ES-I3 (cell line): ENCODE data around the gene INO80B.
"Not testable (repeated sequence)": the region's sequence is repeated elsewhere in the genome, so short reads cannot be mapped to it uniquely, and the experiment has no call there.

Experiments used
- H3K36me3 ChIP-seq: 2 replicates; pipeline ENCODE4 v1.6.1; 2013; ENCODE audit warnings: mild to moderate bottlenecking, low read length, control low read depth, moderate library complexity; ENCODE audit not compliant: insufficient read depth
- H3K4me1 ChIP-seq: 2 replicates; pipeline ENCODE4 v1.6.1; 2013; ENCODE audit warnings: mild to moderate bottlenecking, control low read depth, low read length; ENCODE audit not compliant: insufficient read depth
- H3K9ac ChIP-seq: 2 replicates; pipeline ENCODE4 v1.6.1; 2013; ENCODE audit warnings: low read depth, mild to moderate bottlenecking, low read length, moderate library complexity
- H3K9me3 ChIP-seq: 2 replicates; pipeline ENCODE4 v1.6.1; 2013; ENCODE audit warnings: mild to moderate bottlenecking, low read length, moderate library complexity; ENCODE audit not compliant: control insufficient read depth, insufficient read depth

INO80B gene

GRCh38 chr2:74436848-74437695, 17.8 kb upstream of the INO80B start:
- H3K9me3 ChIP-seq, result no peaks in the 10 kb centered on the region
- H3K36me3 ChIP-seq, result 0 out of 2 replicates have a peak, but pooled peaks cover under 1% of the 10 kb centered on the region
- peak overlapping the region; percentile 14; the same call in 1 of the 2 replicates for H3K9ac ChIP-seq
- peaks cover 31% of the 10 kb centered on the region for H3K4me1 ChIP-seq

- no peak overlapping the region for H3K9ac ChIP-seq
- H3K9me3 ChIP-seq, result no peaks in the 10 kb centered on the region
- H3K36me3 ChIP-seq, result no peaks in the 10 kb centered on the region
- peaks cover 31% of the 10 kb centered on the region for H3K4me1 ChIP-seq
These were observed 16.6 kb upstream of the INO80B start for GRCh38 chr2:74438248-74438647.

GRCh38 chr2:74439373-74439772, 15.5 kb upstream of the INO80B start:
- Histone ChIP-seq H3K4me1 (peaks cover 36% of the 10 kb centered on the region), H3K9ac (peak overlapping the region; percentile 73), H3K36me3 (no peaks in the 10 kb centered on the region), H3K9me3 (no peaks in the 10 kb centered on the region)

- Histone ChIP-seq H3K36me3 (no peaks in the 10 kb centered on the region), H3K9ac (peak overlapping the region; percentile 73), H3K9me3 (no peaks in the 10 kb centered on the region), H3K4me1 (peaks cover 41% of the 10 kb centered on the region)
These were observed 15.0 kb upstream of the INO80B start for GRCh38 chr2:74439803-74440377.

GRCh38 chr2:74440378-74441169, 14.3 kb upstream of the INO80B start:
- peaks cover 41% of the 10 kb centered on the region for H3K4me1 ChIP-seq
- H3K36me3 ChIP-seq, result no peaks in the 10 kb centered on the region
- H3K9ac ChIP-seq, result peak overlapping the region; percentile 73
- no peaks in the 10 kb centered on the region for H3K9me3 ChIP-seq

- H3K36me3 ChIP-seq, result no peaks in the 10 kb centered on the region
- H3K9ac ChIP-seq, result peak overlapping the region; percentile 73
- H3K9me3 ChIP-seq, result no peaks in the 10 kb centered on the region
- peaks cover 41% of the 10 kb centered on the region for H3K4me1 ChIP-seq
These were observed 13.7 kb upstream of the INO80B start for GRCh38 chr2:74441170-74441689.

- H3K9me3 ChIP-seq, result no peaks in the 10 kb centered on the region
- peak within 1 kb of the TSS; percentile 73 for H3K9ac ChIP-seq
- H3K4me1 ChIP-seq, result peaks cover 39% of the 10 kb centered on the region
- no peaks in the 10 kb centered on the region for H3K36me3 ChIP-seq
These were observed 13.0 kb upstream of the INO80B start, which contains the start of gene RTKN for GRCh38 chr2:74441690-74442482. TSS of gene RTKN (minus strand) at chr2:74441937. CDS start at chr2:74441816, 121 bp downstream.

- Histone ChIP-seq H3K4me1 (peaks cover 31% of the 10 kb centered on the region), H3K9ac (peak overlapping the region; percentile 73)
- not testable (repeated sequence) for H3K36me3 ChIP-seq, H3K9me3 ChIP-seq
These were observed 12.2 kb upstream of the INO80B start for GRCh38 chr2:74442483-74443297.

GRCh38 chr2:74444498-74445318, 10.2 kb upstream of the INO80B start:
- H3K9me3 ChIP-seq, result no peaks in the 10 kb centered on the region
- no peak overlapping the region for H3K9ac ChIP-seq

GRCh38 chr2:74447230-74447999, 7.5 kb upstream of the INO80B start:
- H3K36me3 ChIP-seq, result no peaks in the 10 kb centered on the region
- no peaks in the 10 kb centered on the region for H3K9me3 ChIP-seq
- H3K4me1 ChIP-seq, result peaks cover 11% of the 10 kb centered on the region
- H3K9ac ChIP-seq, result no peak overlapping the region

More at GRCh38 chr2:74444498-74445318, 10.2 kb upstream of the INO80B start:
- peaks cover 11% of the 10 kb centered on the region for H3K4me1 ChIP-seq
- H3K36me3 ChIP-seq, result no peaks in the 10 kb centered on the region

- Histone ChIP-seq H3K9ac (no peak overlapping the region), H3K4me1 (peaks cover 15% of the 10 kb centered on the region), H3K9me3 (no peaks in the 10 kb centered on the region), H3K36me3 (no peaks in the 10 kb centered on the region)
These were observed 6.1 kb upstream of the INO80B start for GRCh38 chr2:74448771-74449170.
